Stimulated activated CD8-positive, alpha-beta memory T cell treated with anti-CD3 and anti-CD28 coated beads, Interleukin-12 subunit alpha, Interleukin-12 subunit beta, amount 100 ng/mL, for 24 hours (primary cell): Measurements from ENCODE around the gene ZNF75A.

Source experiments
- DNase-seq: peaks from one replicate; pipeline ENCODE4 v3.0.0-alpha.2; 2020; ENCODE audit errors: extremely low read depth

ZNF75A gene

GRCh38 chr16:3289998-3290673 is 15.2 kb upstream of the ZNF75A start:
- no peak for DNase-seq

GRCh38 chr16:3292604-3293003 is 12.7 kb upstream of the ZNF75A start:
- DNase-seq = no peak

DNA sequence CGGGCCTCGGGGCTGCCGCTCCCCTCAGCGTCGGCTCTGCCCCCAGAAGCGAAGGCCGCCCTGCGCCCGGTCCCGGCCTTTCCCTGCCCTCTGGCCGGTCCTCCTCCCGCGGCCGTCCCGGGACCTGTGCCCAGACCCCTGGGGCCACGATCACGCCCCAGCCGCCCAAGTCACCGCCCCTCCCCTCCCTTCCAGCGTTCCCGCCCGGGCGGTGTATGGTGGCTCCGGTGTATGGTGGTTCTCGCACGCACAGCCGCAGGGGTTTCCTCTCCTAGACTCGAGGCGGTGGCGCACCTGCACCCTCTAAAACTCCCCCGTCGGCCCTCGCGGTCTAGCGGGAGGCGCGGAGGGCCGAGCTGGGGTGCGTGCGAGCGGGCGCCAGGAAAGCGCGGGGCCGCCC is 10.1 kb upstream of the ZNF75A start:
- DNase-seq = no peak

DNA sequence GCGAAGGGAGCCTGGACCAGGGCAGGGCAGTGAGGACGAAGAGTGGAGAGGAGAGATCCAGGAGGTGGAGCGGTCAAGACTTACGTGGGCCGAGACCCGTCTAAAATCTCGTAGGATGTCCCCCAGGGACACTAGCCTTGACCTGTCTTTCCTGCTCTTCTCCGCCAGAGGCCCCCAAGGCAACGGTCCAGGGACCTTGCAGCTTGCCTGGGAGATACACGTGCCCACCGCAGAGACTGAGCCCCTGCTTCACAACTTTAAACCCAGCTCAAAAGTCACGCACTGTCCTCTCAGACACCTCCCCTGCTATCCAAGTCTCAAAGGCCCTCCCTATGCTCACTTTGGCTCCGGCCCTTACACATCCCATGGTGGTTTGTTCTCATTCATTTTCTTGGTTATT is 9.5 kb upstream of the ZNF75A start:
- DNase-seq = no peak

DNA sequence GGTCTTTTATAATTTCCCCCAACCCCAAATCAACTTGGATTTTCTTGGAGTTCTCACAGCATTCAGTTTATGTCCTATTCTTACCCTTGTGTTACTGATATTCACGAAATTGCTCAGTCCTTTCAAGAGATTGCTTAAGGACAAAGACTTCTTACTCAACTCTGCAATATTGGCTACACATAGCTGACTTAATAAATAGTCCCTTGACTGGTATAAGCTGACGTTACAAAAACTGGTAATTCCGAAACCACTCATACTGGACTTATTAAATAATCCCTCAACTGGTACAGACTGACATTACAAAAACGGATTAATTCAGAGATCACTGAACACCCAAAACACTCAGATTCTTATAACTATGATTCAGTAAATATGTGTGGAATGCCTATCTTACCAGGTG is 927 bp upstream of the ZNF75A start:
- DNase-seq = no peak

DNA sequence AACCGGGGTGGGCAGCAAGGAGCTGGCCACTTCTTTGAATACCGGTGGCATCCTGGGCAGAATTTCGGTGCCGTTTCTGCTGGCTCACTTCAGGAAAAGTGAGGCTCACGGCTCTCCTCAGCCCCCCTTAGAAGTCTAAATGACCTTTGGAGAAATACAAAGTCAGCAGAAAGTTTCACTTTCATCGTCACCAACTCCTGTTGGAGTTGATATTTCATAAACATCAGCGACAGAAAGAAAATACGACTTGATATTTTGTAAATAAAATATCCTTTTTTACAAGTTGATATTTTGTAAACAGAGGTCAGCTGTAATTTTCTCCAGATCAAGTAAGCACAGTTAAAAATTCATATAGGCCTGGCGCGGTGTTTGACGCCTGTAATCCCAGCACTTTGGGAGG is 781 bp downstream of the ZNF75A start:
- no peak for DNase-seq

DNA sequence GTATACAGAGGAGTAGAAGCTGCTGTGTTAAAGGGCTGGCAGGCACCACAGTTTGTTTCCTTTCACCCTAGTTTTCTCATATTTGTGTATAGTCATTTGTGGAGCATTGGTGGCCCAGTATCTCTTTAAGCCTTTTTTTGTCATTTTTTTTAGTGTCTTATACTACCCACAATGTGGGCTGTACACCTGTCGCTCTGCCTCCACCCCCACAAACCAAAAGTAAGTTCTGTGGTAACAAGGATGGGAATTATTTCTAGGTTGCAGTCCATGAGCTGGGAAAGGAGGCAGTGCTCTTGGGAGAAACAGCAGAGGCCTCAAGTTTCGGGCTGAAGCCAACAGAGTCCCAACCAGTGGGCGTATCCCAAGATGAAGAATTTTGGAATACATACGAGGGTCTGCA is 6.2 kb downstream of the ZNF75A start:
- DNase-seq = no peak

GRCh38 chr16:3317315-3317999 is 12.2 kb downstream of the ZNF75A start:
- no peak for DNase-seq

DNA sequence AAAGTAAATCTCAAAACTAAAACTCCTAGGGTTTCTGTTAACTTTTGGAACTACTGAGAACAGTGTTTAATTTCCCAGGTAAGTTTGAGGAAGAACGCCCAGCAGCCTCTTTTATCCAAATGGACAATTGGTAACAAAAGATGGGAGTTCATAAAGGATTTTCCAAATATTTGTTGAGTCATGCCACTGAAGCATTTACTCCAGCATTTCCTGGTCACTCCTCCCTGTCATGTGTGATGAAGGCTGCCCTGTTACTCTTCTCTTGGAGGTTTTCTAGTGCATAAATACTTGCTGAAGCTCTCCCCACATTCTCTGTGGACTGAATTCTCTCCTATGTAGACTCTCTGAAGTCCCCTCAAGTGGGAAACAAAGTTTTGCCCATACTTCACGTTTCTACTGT is 16.5 kb downstream of the ZNF75A start:
- DNase-seq = no peak

GRCh38 chr16:3327514-3327913 is 22.2 kb downstream of the ZNF75A start:
- DNase-seq = no peak

GRCh38 chr16:3328104-3328503 is 22.8 kb downstream of the ZNF75A start:
- no peak for DNase-seq

GRCh38 chr16:3328643-3329042 is 23.3 kb downstream of the ZNF75A start:
- no peak for DNase-seq

GRCh38 chr16:3346041-3346440 is 40.7 kb downstream of the ZNF75A start:
- DNase-seq = no peak

GRCh38 chr16:3347586-3347985 is 42.3 kb downstream of the ZNF75A start:
- no peak for DNase-seq

- DNase-seq = no peak
Observed at GRCh38 chr16:3348547-3349167, 43.4 kb downstream of the ZNF75A start.

GRCh38 chr16:3349175-3349574 is 43.9 kb downstream of the ZNF75A start:
- DNase-seq = no peak

- DNase-seq = no peak
Observed at GRCh38 chr16:3355589-3355988, 50.3 kb downstream of the ZNF75A start, which contains the start of gene OR2C1. Gene OR2C1 (plus strand): TSS chr16:3355889. CDS start chr16:3355941, 52 bp downstream.

DNA sequence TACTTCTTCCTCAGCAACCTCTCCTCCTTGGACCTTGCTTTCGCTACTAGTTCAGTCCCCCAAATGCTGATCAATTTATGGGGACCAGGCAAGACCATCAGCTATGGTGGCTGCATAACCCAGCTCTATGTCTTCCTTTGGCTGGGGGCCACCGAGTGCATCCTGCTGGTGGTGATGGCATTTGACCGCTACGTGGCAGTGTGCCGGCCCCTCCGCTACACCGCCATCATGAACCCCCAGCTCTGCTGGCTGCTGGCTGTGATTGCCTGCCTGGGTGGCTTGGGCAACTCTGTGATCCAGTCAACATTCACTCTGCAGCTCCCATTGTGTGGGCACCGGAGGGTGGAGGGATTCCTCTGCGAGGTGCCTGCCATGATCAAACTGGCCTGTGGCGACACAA is 50.8 kb downstream of the ZNF75A start:
- DNase-seq = no peak

DNA sequence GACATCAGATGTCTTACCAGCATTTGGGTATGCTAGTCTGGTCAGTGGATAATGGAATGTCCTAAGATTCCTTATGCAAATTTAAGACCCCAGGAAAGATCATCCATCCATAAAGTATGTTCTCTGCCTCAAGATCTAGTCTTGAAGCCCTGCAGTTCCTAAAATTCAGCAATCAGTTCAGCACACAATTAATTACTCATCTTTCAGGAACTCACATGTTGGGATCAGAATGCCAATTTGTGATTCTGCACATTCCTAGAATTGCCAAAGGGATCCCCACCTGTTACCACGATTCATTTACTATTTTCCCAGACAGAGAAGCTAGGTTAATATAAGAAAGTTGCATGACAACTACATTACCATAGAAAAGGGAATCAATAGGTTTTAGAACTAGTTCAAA is 53.6 kb downstream of the ZNF75A start:
- no peak for DNase-seq

GRCh38 chr16:3362931-3363330 is 57.6 kb downstream of the ZNF75A start:
- no peak for DNase-seq

DNA sequence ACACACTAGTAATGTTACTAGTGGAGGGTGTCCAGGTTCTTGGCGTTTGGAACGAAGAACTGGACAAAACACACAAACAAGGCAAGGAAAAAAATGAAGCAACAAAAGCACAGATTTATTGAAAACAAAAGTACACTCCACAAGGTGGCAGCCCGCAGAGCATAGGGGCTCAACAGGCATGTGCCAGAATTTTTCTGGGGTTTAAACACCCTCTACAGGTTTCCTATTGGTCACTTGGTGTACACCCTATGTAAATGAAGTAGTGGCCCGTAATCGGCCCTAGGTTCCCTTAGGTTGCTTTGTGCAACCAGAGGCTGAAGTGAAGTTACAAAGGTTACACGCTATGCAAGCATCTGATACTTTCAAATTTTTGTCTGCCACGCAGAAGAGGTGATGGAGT is 58.5 kb downstream of the ZNF75A start:
- no peak for DNase-seq

DNA sequence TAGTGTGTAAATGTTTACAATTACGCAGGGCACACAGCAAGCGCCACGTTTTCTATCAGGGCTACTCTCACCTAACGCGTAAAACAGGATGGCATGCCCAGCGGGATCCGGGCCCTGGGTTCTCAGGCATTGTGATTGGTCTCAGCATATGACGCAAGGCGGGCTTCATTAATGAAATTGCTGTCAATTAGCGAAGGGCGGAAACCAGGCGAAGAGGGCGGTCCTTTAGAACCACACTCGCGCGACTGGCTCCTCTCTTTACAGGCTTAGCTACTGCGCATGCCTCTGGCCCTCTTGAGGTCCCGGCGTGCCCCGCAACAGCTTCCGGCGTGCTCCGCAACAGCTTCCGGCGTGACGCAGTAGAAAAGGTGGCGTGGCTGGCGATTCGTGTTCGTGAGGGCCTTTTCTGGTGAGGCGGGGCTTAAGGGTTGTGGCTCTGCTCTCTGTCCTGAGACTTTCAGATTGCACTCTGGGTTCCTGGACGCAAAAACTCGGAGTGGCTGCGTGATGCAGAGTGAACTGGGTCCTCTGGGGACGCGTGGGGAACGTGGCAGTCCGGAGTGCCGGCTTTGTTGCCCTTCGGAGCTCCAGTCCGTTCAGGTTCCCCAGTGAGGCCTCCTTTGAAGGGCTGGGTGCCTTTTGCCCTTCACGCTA is 59.6 kb downstream of the ZNF75A start:
- DNase-seq = peak; percentile 75
